Stimulated activated CD4-positive, alpha-beta T cell treated with anti-CD3 and anti-CD28 coated beads, TNF-alpha, amount 100 ng/mL, for 48 hours (primary cell): Measurements from ENCODE around the gene GLE1.

ENCODE experiments used
- DNase-seq, 3 donors: peaks; one replicate each; pipeline ENCODE4 v3.0.0-alpha.2; 2020; ENCODE audit warnings: low read depth in 3 of 3

GLE1 gene, protein sequence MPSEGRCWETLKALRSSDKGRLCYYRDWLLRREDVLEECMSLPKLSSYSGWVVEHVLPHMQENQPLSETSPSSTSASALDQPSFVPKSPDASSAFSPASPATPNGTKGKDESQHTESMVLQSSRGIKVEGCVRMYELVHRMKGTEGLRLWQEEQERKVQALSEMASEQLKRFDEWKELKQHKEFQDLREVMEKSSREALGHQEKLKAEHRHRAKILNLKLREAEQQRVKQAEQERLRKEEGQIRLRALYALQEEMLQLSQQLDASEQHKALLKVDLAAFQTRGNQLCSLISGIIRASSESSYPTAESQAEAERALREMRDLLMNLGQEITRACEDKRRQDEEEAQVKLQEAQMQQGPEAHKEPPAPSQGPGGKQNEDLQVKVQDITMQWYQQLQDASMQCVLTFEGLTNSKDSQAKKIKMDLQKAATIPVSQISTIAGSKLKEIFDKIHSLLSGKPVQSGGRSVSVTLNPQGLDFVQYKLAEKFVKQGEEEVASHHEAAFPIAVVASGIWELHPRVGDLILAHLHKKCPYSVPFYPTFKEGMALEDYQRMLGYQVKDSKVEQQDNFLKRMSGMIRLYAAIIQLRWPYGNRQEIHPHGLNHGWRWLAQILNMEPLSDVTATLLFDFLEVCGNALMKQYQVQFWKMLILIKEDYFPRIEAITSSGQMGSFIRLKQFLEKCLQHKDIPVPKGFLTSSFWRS

DNA sequence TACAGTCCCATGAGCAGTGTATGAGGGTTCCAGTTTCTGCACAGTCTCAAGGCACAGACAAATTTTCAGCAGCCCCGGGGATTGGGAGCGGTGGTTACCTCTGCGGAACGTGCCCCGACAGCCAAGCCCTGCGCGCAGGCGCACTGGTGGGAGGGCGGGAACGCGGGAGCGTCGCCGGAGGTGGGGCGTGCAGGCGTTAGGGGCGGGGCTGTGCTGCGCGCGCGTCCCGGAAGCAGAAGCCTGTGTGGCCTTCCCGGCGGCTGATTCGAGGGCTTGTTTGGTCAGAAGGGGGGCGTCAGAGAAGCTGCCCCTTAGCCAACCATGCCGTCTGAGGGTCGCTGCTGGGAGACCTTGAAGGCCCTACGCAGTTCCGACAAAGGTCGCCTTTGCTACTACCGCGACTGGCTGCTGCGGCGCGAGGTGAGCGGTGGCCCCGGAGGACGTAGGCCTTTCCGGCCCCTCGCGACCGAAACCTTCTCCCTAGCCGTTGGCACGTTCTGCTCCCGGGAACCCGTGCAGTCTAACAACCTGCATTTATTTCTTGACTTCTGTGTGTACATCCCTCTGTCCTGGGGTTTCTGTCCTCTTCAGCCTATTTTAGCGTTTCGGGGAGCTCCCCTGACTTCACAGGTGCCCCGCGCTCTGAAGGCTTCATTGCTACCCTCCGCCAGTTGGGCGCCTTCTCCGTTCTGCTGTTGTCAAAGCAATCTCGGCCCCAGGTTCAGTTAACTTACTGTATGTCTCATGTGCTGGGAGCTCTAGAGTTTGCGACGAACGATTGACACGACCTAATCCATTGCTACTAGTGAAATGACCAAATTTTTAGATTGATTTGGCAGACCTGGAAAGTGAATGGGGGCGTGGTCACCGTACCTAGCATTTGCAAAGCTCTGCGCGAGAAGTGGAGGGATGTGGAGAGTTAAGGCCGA is at the start of gene GLE1:
TSS of gene GLE1 (plus strand) at position 235 of the 929 bp plus-strand sequence. CDS start at position 322, 87 bp downstream.
- peak; percentile 90 to 97 (median 96) for DNase-seq

- DNase-seq, result no peak
These were observed 49.5 kb upstream of the GLE1 start for GRCh38 chr9:128454991-128455390.

- peak; percentile 97 to 99 (median 98) for DNase-seq
These were observed 48.5 kb upstream of the GLE1 start, which contains the start of gene ODF2 for GRCh38 chr9:128455849-128456612. ODF2 (plus strand) TSS chr9:128456006; CDS start chr9:128456092, 86 bp downstream.

GRCh38 chr9:128456613-128457061 is 47.9 kb upstream of the GLE1 start:
- peak; percentile 36 to 62 (median 54) for DNase-seq

- DNase-seq, result no peak
These were observed 47.3 kb upstream of the GLE1 start for GRCh38 chr9:128457207-128457606.

GRCh38 chr9:128459011-128459410 is 45.5 kb upstream of the GLE1 start:
- no peak for DNase-seq

GRCh38 chr9:128469070-128469469 is 35.4 kb upstream of the GLE1 start:
- no peak for DNase-seq

DNA sequence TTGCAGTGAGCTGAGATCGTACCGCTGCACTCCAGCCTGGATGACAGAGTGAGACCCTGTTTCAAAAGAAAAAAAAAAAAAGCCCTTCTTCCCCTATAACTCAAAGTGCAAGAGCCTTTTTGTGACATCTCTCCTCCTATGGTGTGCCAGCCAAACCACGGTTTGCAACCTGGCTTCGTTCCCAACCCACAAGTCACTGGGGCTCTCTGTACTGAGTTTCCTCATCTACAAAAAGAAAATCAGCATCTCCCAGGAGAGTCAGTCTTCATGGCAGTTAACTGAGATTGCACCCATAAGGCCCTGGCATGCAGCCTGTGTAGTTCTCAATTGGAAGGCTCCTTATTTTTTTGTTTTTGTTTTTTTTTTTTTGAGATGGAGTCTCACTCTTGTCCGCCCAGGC is 34.0 kb upstream of the GLE1 start:
- no peak for DNase-seq

DNA sequence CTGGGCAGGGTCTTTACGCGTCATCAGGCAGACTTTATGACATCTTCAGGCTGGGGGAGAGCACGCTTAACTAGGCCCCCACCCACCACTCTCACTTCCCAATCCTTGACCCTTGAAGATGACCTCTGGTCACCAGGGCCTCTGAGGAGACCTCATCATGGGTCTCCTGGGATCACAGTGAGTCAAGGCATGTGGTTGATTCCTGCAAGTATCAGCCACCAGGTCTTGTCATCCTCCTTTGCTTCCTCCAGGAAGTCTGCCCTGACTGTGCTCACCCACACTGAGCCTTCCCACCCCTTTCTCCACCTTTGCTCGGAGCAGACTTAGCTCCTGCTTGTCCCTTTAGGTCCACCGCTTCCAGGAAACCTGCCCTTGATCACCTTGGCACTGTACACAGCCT is 31.4 kb upstream of the GLE1 start:
- no peak for DNase-seq

GRCh38 chr9:128475867-128476266 is 28.7 kb upstream of the GLE1 start:
- DNase-seq, result no peak

DNA sequence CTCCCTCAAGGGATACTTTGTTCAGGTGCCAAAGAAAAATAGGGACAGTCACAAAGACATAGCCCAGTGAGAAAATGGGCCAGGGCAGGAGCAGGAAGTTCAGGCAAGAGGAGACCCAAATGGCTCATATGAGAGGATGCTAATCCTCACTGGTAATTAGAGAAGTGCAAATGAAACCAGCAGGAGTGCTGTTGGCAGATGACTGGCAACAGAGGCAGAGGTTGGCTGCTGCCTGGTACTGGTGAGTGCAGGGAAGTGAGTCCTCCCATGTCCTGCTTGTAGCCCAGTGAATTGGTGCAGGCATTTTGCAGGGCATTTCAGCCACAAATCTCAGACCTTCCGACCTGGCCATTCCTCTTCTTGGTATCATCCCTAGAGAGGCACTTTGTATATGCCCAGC is 25.3 kb upstream of the GLE1 start:
- no peak for DNase-seq

DNA sequence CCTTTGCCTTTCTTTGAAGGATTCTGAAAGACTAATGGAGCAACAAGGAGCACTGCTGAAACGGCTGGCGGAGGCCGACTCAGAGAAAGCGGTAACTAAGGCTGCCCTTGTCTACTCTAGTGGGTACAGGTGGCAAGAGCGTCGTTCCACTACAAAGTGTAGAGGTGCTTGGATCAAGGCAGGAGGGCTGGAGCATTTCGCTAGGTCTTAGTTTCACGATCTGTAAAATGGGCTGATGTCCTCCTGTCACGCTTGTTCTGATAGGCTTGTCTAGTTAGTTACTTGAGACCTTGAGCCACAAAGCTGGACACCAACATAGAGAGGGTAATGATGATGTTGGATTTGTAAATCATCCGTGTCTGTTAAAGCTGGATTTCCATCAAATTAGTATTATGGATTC is 23.0 kb upstream of the GLE1 start:
- no peak for DNase-seq

- no peak for DNase-seq
These were observed 22.3 kb upstream of the GLE1 start for GRCh38 chr9:128482186-128482585.

DNA sequence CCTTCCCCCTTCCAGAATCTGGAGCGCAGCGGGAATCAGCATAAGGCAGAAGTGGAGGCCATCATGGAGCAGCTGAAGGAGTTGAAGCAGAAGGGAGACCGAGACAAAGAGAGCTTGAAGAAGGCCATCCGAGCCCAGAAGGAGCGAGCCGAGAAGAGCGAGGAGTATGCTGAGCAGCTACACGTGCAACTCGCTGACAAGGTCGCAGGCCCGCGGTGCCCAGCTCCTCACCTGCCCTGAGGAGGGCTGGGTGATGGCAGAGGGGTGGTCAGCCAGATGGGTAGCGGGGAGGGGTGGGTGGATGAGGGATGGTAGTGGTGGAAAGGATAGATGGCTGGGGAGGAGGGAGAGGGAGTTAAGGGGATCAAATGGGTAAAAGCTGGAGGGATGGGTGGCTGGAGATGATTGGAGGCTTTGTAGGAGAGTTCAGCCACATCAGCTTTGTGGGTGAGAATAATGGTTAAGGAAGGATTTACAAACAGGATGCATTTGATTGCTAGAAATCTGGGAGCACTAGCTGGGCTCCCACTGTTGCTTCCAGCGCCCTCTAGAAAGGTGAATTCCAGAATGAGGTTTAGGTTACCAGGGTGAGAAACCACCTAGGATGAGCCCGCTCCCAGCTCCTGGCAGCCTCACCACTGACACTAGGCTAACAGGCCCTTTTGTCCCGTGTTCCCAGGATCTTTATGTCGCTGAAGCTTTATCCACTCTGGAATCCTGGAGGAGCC is 19.7 kb upstream of the GLE1 start:
- no peak for DNase-seq

DNA sequence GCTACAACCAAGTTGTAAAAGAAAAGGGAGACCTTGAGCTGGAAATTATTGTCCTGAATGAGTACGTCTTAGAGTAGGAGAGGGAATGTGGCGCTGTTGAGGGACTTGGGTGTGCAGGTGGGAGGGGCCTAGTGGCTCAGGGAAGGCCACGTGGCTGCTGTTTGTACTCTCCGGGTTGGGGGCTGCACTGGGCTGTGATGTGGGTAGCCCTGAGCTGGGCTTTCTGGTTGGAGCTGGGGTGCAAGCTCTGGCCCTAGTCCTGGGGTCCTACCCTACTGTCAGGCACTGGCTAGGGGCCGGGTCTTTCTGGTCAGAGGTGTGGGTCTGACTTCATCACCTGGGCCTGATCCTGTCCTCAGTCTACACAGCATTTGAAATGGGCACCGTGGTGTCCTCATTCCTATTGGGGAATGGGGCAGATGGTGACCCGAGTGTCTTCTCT is 19.1 kb upstream of the GLE1 start:
- DNase-seq, result no peak

DNA sequence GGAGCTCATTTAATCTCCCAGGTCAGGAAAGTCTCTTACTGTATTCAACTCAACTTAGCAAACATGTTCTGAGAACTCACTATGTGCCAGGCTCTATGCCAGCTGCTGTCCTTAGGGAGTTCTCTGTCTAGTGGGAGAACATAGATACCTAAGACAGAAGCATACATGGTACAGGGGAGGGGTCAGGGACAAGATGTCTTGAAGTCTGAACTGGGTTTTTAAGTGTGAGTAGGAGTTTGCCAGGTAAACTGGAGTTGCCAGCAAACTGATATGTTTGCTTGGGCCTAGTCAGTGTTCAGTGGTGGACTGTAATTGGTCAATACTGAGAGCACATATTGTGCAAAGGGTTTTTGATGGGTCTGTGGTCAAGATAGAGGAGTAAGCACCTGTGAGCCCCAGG is 18.3 kb upstream of the GLE1 start:
- no peak for DNase-seq

DNA sequence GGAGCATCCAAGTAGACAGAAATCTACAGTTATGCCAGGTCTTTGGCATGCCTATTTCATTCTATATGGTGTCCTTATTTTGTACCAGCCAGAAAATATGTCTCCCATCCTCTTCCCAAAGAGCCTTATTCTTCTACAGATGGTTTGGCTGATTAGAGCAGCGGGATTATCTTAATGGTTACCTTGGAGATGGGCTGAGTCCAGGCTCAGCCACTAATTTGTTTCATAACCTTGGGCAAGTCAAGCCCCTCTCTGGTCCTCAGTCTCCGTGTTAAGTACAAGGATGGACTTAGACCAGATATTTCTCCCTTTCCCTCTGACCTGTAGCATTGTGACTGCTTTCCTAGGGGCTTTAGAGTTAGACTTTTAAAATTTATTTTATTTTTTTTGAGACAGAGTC is 11.1 kb upstream of the GLE1 start:
- no peak for DNase-seq

GRCh38 chr9:128494108-128494745 is 10.3 kb upstream of the GLE1 start:
- DNase-seq, result no peak

DNA sequence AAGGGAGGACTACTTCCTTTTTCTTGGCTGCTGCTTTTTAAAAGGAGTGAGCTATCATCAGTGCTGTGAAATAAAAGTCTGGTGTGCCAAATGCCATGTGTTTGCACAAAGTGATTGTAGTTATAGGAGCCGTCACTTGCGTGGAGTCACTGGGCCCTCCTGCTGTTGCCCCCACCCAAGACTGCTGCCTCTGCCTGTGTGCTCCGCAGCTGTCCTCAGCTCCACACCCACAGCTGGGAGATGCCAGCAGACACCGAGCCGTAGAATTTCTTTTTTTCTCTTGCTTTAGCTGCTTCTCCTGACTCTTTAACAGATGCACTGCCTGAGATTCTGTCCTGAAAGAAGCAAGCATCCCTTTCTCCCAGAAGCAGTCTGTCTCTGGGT is 9.8 kb upstream of the GLE1 start:
- DNase-seq, result no peak

- no peak for DNase-seq
These were observed 9.2 kb upstream of the GLE1 start for GRCh38 chr9:128495296-128495695.
